A549 (cell line): ENCODE data around the gene GLIS1.

ENCODE experiments used
- CHD4 ChIP-seq: fragments of 200-600 bp; sonication (generic); IDR thresholded peaks from 2 replicates; pipeline ENCODE4 v1.6.1; 2016; ENCODE audit warnings: antibody characterized with exemption, mild to moderate bottlenecking, borderline replicate concordance
- CTCF ChIP-seq: fragments of >200 bp; sonication (Bioruptor Twin); formaldehyde crosslinking; IDR thresholded peaks from 3 replicates; pipeline ENCODE4 v1.5.1; 2016
- ELK1 ChIP-seq: fragments of 150-350 bp; IDR thresholded peaks from 2 replicates; pipeline ENCODE4 v1.6.1; 2014; ENCODE audit warnings: low read depth, mild to moderate bottlenecking, low read length
- PBX3 ChIP-seq: IDR thresholded peaks from 2 replicates; pipeline ENCODE4 v1.6.1; 2012
- POLR2A ChIP-seq: IDR thresholded peaks from 2 replicates; pipeline ENCODE4 v1.6.1; 2012; ENCODE audit warnings: mild to moderate bottlenecking, low read length
- POLR2AphosphoS2 ChIP-seq: conservative IDR thresholded peaks from 2 replicates; pipeline ENCODE4 v1.6.1; 2012; ENCODE audit warnings: low read length, improper control_type of control experiment, inconsistent platforms
- RFX5 ChIP-seq: fragments of 450-650 bp; IDR thresholded peaks from 2 replicates; pipeline ENCODE4 v1.7.1; 2014; ENCODE audit warnings: antibody characterized with exemption, mild to moderate bottlenecking, moderate library complexity

- TF ChIP-seq CTCF (no peak), PBX3 (no peak), POLR2A (no peak), POLR2AphosphoS2 (no peak), ELK1 (no peak), CHD4 (no peak), RFX5 (no peak)
These were observed 236.1 kb downstream of the GLIS1 start for GRCh38 chr1:53502641-53503432.
